Heart left ventricle (tissue), 16 donors: ENCODE results near the gene OGFOD3. TPM values are rescaled to one million over a fixed set of nuclear protein-coding genes. Genes with fewer than 3 reads are reported as not detected.
A peak's percentile ranks its signal among the peaks of the same experiment; 100 is the strongest.

Source experiments
- ATAC-seq, 4 donors: fragments of 200-7000 bp; cut with Tn5 transposase; one replicate each; pipeline ENCODE4 v1.9.1; 2020 to 2022; ENCODE audit warnings: moderate library complexity in 4 of 4, mild to moderate bottlenecking in 3 of 4, moderate number of reproducible peaks in 1 of 4
- DNase-seq, 5 donors: peaks; one replicate each; pipeline ENCODE4 v3.0.0-alpha.2; 2020
- H3K27ac ChIP-seq, 12 donors: fragments of 200-600 bp; sonication (generic) in 4 of 12; one replicate each; pipeline versions ENCODE4 v1.5.0 to v1.8.0; 2016 to 2022; ENCODE audit warnings: mild to moderate bottlenecking in 2 of 12
- H3K27me3 ChIP-seq, 9 donors: fragments of 200-600 bp; sonication (generic) in 2 of 9; one replicate each; pipeline versions ENCODE4 v1.5.1 to v1.8.0; 2016 to 2022; ENCODE audit warnings: mild to moderate bottlenecking in 3 of 9
- H3K36me3 ChIP-seq, 9 donors: fragments of 200-600 bp; sonication (generic) in 2 of 9; one replicate each; pipeline versions ENCODE4 v1.5.0 to v1.8.0; 2018 to 2022; ENCODE audit warnings: mild to moderate bottlenecking in 2 of 9
- H3K4me1 ChIP-seq, 12 donors: fragments of 200-600 bp; sonication (generic) in 4 of 12; one replicate each; pipeline versions ENCODE4 v1.5.0 to v1.8.0; 2016 to 2022; ENCODE audit warnings: mild to moderate bottlenecking in 3 of 12
- H3K4me3 ChIP-seq, 12 donors: fragments of 200-600 bp; sonication (generic) in 4 of 12; one replicate each; pipeline versions ENCODE4 v1.5.0 to v1.8.0; 2017 to 2022; ENCODE audit warnings: mild to moderate bottlenecking in 9 of 12, moderate library complexity in 4 of 12
- H3K9me3 ChIP-seq, 12 donors: fragments of 200-600 bp; sonication (generic) in 4 of 12; one replicate each; pipeline versions ENCODE4 v1.5.0 to v1.8.0; 2016 to 2022; ENCODE audit warnings: mild to moderate bottlenecking in 1 of 12
- CTCF ChIP-seq, 12 donors: fragments of 200-600 bp; sonication (generic) in 4 of 12; IDR thresholded peaks; one replicate each; pipeline versions ENCODE4 v1.5.0 to v1.8.0; 2018 to 2022; ENCODE audit warnings: antibody characterized with exemption in 12 of 12, mild to moderate bottlenecking in 5 of 12
- POLR2A ChIP-seq, 2 donors: fragments of 450-650 bp; IDR thresholded peaks; one replicate each; pipeline ENCODE4 v1.6.1; 2017; ENCODE audit warnings: antibody characterized with exemption in 2 of 2, mild to moderate bottlenecking in 2 of 2, moderate library complexity in 2 of 2
- WGBS, 4 donors: extraction: QIAGEN DNeasy Blood & Tissue Kit in 2 of 4; methylation state at CpG; one replicate each; pipeline versions ENCODE4 v1.1.5 to v1.1.7; 2013 to 2018; 5-methylcytosine and 5-hydroxymethylcytosine counted together
- intact Hi-C, 10 donors: fragments of 100-400 bp; cut with DNase I; formaldehyde crosslinking; loops; one replicate each; pipeline versions ENCODE4 v1.11.1 to v1.14.2; 2022
- polyA plus RNA-seq, 2 donors: library from polyadenylated mRNA; stranded (reverse); fragments of 200-250 nt; gene quantifications; one replicate each; pipeline ENCODE4 v1.2.3, GENCODE V29; 2013
- total RNA-seq, 9 donors: library from RNA; depleted of rRNA in 2 of 9; stranded (reverse); fragments of >200 nt in 2 of 9; fragmentation: NEBNext Ultra II Directional in 3 of 9; extraction: Animal tissue kit (Norgen Biotek cat#: 25700) in 3 of 9; gene quantifications; one replicate each; pipeline versions ENCODE4 v1.1.0 to v1.2.4, GENCODE V29; 2016 to 2023
- donor health status: ischemic (EF 13 %, LVEDD 7.1; RV severe dilation, severe dysfunction).
- donor health status: healthy with polysubstance abuse.
- donor health status: DM: no; HTN: yes; CAD: no.
- donor health status: DM: no; HTN: no; CAD: no.
- donor health status: ischemic (EF 25% LVEDD 6.9; RV normal size, moderate dysfunction).
- donor health status: ischemic (EF 25% LVEDD 5.7; RV mildly dilated, moderate dysfunction).
- donor health status: healthy.
- donor health status: DM: yes; HTN: yes; CAD: no.
- donor health status: ischemic (EF 35%, LVEDD 5.7; RV mildly dilated, moderate dysfunction).
- donor health status: nonischemic (EF 11% LVEDD 7.7; RV severe dilation, severe dysfunction).
- donor health status: DM: yes; HTN: yes; CAD: no.
- donor health status: PGD.
- donor health status: ischemic (EF 29% LVEDD 5.4; RV normal size, mild dysfunction).
- donor health status: nonischemic (EF 23%, LVEDD 6.1; RV moderate dilation, normal function).

Gene OGFOD3
- total and polyA plus RNA-seq, 11 donors: 22.6 to 38.5 (median 29.3) TPM

GRCh38 chr17:82450357-82451106 lies 32.1 kb upstream of the OGFOD3 start, which contains the start of gene CYBC1:
TSS of gene CYBC1 (minus strand) at chr17:82450752. CDS start at chr17:82449254, 1,498 bp downstream.
- 0% methylated on average over 54 to 91 of the region's 91 CpGs for WGBS, 4 donors
- Histone ChIP-seq H3K4me3 (peak within 1 kb of the TSS; percentile 60 to 100 (median 95)), H3K27ac (peak within 1 kb of the TSS; percentile 63 to 97 (median 94)), H3K9me3 (no peaks in the 10 kb centered on the region), H3K36me3 (peaks cover 0 to 21% (median 0%) of the 10 kb centered on the region in 9 donors), H3K27me3 (no peaks in the 10 kb centered on the region), H3K4me1 (peaks cover 0 to 42% (median 23%) of the 10 kb centered on the region in 12 donors)
- TF ChIP-seq POLR2A (IDR thresholded peaks at IDR 0.05): peak in 1 of 2 donors; percentile 86
- no peak for TF ChIP-seq CTCF (IDR thresholded peaks at IDR 0.05)
- peak; percentile 93 to 97 (median 94) for DNase-seq
- ATAC-seq: peak; percentile 90 to 97 (median 96)
- intact Hi-C loops: loop anchor here in 3 of 10 donors (1.0 to 5.0 kb wide), 3 partner anchors 8 to 33 kb away; partner anchors contain the start of genes HEXD (in 2 of the 3), OGFOD3 (in 2 of the 3) and NARF (in 1 of the 3)

GRCh38 chr17:82449883-82450356 lies 31.5 kb upstream of the OGFOD3 start:
- intact Hi-C loops: loop anchor here in 4 of 10 donors (1.0 to 5.0 kb wide), 3 partner anchors 8 to 33 kb away; partner anchors contain the start of genes HEXD (in 3 of the 4), OGFOD3 (in 3 of the 4) and NARF (in 1 of the 4)
- TF ChIP-seq CTCF (IDR thresholded peaks at IDR 0.05): no peak
- Histone ChIP-seq H3K36me3 (peaks cover 0 to 27% (median 0%) of the 10 kb centered on the region in 9 donors), H3K9me3 (no peaks in the 10 kb centered on the region), H3K4me1 (peaks cover 0 to 48% (median 27%) of the 10 kb centered on the region in 12 donors), H3K27ac (peak overlapping the region; percentile 54 to 97 (median 94)), H3K4me3 (peak overlapping the region; percentile 60 to 100 (median 95)), H3K27me3 (no peaks in the 10 kb centered on the region)
- no peak for DNase-seq
- 59 to 68% (median 65%) methylated on average over 18 of the region's 18 CpGs for WGBS, 4 donors
- no peak for ATAC-seq

GRCh38 chr17:82449131-82449882 lies 30.9 kb upstream of the OGFOD3 start:
- intact Hi-C loops: loop anchor here in 1 of 10 donors (2.0 kb wide), 1 partner anchor 31 kb away; the partner anchor contains the start of genes HEXD and OGFOD3
- peaks cover 0 to 50% (median 27%) of the 10 kb centered on the region in 12 donors for H3K4me1 ChIP-seq
- no peaks in the 10 kb centered on the region for H3K27me3 ChIP-seq
- peak overlapping the region; percentile 8 to 100 (median 95) for H3K4me3 ChIP-seq
- peak in 3 of 5 donors; percentile 50 to 71 (median 57) for DNase-seq
- peak in 3 of 4 donors; percentile 3 to 62 (median 15) for ATAC-seq
- 59 to 74% (median 67%) methylated on average over 27 to 30 of the region's 30 CpGs for WGBS, 4 donors
- TF ChIP-seq CTCF (IDR thresholded peaks at IDR 0.05): no peak
- TF ChIP-seq POLR2A (IDR thresholded peaks at IDR 0.05): no peak
- H3K36me3 ChIP-seq: peaks cover 0 to 33% (median 3%) of the 10 kb centered on the region in 9 donors
- no peaks in the 10 kb centered on the region for H3K9me3 ChIP-seq
- peak overlapping the region; percentile 54 to 97 (median 94) for H3K27ac ChIP-seq
